Activated naive CD8-positive, alpha-beta T cell treated with anti-CD3 and anti-CD28 coated beads, Interleukin-2, amount 10 ng/mL, durations not matched to agents 7 days and 5 days (primary cell): ENCODE measurements around the gene KCNQ1OT1. TPM values are rescaled to one million over a fixed set of nuclear protein-coding genes. Genes with fewer than 3 reads are reported as not detected.

ENCODE experiments used
- ATAC-seq: fragments of 150-1000 bp; cut with Tn5 transposase; one replicate; pipeline ENCODE4 v1.10.0; 2021; ENCODE audit warnings: low read depth, moderate library complexity
- POLR2A ChIA-PET: fragments of 350-600 bp; sonication (Branson Sonifier 250); formaldehyde crosslinking; loops from one replicate; lab custom pipeline; 2021; ENCODE audit warnings: antibody characterized with exemption; lab: Charles Lee
- DNase-seq: peaks from one replicate; pipeline ENCODE4 v3.0.0; 2021
- H3K27ac Mint-ChIP-seq: one replicate; pipeline ENCODE4 v1.8.0; 2022; ENCODE audit warnings: mild to moderate bottlenecking, mixed read lengths
- H3K27me3 Mint-ChIP-seq: one replicate; pipeline ENCODE4 v1.8.0; 2022; ENCODE audit warnings: mild to moderate bottlenecking, moderate library complexity, mixed read lengths
- H3K36me3 Mint-ChIP-seq: one replicate; pipeline ENCODE4 v1.8.0; 2021; ENCODE audit warnings: mild to moderate bottlenecking, mixed read lengths
- H3K4me1 Mint-ChIP-seq: one replicate; pipeline ENCODE4 v1.8.0; 2021; ENCODE audit warnings: mixed read lengths
- H3K4me3 Mint-ChIP-seq: one replicate; pipeline ENCODE4 v1.8.0; 2022; ENCODE audit warnings: mild to moderate bottlenecking, moderate library complexity, mixed read lengths
- H3K9me3 Mint-ChIP-seq: one replicate; pipeline ENCODE4 v1.8.0; 2021; ENCODE audit warnings: mixed read lengths
- total RNA-seq, 2 experiments: library from RNA; stranded (reverse); gene quantifications; one replicate each; pipeline ENCODE4 v1.2.3, GENCODE V29; 2021

Gene KCNQ1OT1
- total RNA-seq, 2 experiments from 2014 or later, result 0.28 to 0.34 TPM

DNA sequence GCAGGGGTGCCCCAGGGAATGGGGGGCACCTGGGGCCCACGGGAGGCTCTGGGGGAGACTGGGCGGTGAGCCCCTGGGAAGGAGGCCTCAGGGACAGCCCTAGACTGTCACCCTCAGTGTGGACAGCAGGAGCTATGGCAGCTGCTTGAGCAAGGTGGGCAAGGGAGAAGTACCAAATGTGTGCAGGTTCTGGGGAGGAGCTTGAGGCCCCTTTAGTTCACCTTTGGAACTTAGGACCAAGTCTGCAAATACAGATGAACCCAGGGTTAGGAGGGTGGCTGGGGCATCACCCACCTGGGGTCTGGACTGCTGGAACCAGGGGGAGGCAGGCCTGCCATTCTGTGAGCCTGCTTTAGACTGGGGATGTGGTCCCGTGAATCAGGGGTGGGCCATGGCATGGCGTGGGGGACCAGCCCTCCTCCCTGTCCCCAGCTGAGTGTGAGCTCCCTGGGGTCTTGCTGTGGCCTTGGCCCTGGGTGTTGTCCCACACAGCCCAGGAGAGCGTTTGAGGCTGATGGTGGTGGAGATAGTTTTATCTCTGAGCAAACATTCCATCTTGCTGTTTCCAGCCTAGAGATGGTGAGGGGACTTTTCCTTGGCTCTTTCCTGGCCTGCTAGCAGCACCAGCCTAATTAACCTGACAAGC, 132.6 kb downstream of the KCNQ1OT1 start:
- ATAC-seq (no peak), DNase-seq (peak; percentile 21)
- H3K9me3 Mint-ChIP-seq, result no peaks in the 10 kb centered on the region
- H3K4me1 Mint-ChIP-seq, result no peaks in the 10 kb centered on the region
- H3K36me3 Mint-ChIP-seq, result no peaks in the 10 kb centered on the region
- H3K4me3 Mint-ChIP-seq, result no peak overlapping the region
- H3K27ac Mint-ChIP-seq, result no peak overlapping the region
- POLR2A ChIA-PET, result no interaction called here
- no peaks in the 10 kb centered on the region for H3K27me3 Mint-ChIP-seq

DNA sequence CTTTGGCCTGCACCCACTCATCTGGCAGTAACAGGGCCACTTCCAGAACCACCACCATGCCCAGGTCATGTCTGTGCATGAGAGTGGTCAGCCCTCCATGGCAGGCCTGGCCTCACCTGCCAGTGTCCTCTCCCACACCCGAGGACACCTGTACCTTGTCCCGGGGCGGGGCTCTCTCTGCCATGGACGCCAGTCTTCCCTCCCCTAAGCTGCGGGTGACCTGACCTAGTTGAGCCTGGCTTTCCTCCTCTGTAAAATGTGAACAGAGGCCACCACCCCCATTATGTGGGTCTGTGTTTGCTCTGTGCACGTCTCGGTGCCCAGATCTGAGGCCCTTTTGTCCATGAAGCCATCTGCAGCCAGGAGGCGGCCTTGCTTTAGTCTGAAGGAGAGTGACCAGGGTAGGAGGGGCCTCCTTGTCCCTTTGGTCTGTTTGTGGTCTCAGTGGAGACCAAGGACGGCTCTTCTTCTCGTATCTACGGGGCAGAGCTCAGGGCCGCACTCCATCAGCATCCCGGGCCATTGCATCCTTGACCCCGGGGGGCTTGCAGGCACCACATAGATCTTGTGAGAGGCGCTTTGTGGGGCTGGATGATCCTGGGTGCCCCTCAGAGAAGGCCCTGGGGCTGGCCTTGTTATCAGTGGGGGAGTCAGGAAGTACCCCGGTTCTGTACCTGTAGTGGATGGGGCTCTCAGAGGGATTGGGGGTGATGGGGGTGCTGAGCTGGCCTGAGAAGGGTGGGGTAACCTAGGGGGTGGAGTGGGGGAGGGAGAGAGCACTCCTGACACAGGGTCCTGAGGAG, 133.4 kb downstream of the KCNQ1OT1 start:
- no peaks in the 10 kb centered on the region for H3K36me3 Mint-ChIP-seq
- H3K4me3 Mint-ChIP-seq, result no peak overlapping the region
- no peaks in the 10 kb centered on the region for H3K9me3 Mint-ChIP-seq
- H3K27me3 Mint-ChIP-seq, result no peaks in the 10 kb centered on the region
- POLR2A ChIA-PET, result no interaction called here
- no peaks in the 10 kb centered on the region for H3K4me1 Mint-ChIP-seq
- H3K27ac Mint-ChIP-seq, result no peak overlapping the region
- ATAC-seq, result no peak
- peak; percentile 21 for DNase-seq

DNA sequence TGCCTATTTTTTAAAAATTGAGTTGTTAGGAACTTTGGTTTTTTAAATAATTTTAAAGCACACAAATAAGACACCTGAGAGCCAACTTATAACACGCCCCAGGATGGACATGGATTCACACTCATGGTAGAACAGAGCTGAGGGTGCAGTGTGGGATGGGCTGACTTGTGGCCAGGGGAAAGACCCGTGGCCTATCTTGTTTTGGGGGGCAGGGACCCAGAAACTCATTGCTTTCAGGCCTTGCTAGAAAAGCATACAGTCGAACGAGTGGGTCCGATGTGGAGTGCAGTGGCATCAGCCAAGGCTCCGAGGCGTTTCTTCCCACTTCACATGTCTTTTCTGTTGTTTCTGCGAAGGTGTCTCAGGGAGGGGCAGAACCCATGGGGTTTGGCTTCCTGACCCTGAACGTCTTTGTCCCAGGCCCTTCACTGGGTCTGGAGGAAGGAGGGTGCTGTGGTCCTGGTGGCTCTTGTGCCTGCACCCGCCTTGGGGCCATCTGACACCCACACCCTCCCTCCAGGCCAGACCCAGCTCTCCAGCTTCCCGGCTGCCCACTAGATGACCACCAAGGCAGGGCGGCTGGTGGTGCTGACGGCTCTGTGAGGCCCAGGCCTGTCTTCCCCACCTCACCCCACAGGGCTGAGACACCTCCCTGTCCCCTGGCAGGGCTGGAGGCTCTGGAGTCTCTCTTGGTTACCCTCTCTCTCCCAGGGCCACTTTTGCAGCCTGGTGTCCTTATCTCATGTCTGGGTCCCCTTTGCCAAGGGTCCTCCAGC, 134.2 kb downstream of the KCNQ1OT1 start:
- H3K4me3 Mint-ChIP-seq, result no peak overlapping the region
- no peaks in the 10 kb centered on the region for H3K36me3 Mint-ChIP-seq
- ATAC-seq (no peak), DNase-seq (peak; percentile 20)
- H3K27me3 Mint-ChIP-seq, result no peaks in the 10 kb centered on the region
- H3K27ac Mint-ChIP-seq, result no peak overlapping the region
- POLR2A ChIA-PET, result no interaction called here
- H3K9me3 Mint-ChIP-seq, result no peaks in the 10 kb centered on the region
- H3K4me1 Mint-ChIP-seq, result no peaks in the 10 kb centered on the region

DNA sequence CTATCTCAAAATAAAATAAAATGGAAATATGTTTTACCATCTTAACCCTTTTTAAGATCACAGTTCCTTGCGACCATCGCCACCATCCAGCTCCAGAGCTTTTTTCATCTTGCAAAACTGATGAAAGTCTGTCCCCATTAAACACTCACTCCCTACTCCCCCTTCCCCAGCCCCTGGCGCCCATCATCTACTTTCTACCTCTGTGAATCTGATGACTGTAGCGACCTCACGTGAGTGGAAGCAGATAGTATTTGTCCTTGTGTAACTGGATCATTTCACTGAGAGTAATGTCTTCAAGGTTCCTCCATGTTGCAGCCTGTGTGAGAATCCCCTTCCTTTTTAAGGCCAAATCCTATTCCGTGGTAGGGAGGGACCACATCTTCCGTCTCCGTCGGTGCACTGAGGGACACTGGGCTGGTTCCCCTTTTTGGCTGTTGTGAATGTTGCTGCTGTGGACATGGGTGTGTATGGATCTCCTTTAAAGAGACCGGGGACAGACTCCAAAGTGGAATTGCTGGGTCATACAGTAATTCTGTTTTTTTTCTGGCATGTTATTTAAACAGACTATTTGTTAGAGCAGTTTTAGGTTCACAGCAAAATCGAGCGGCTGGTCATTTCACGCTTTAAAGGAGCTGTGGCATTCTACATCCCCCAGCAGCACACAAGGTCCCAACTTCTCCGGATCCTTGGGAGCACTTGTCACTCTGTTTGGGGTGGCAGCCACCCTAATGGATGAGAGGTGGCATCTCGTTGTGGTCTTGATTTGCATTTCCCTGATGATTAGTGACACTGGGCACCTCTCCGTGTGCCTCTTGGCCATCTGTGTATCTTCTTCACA, 135.0 kb downstream of the KCNQ1OT1 start:
- no peaks in the 10 kb centered on the region for H3K36me3 Mint-ChIP-seq
- H3K4me3 Mint-ChIP-seq, result no peak overlapping the region
- DNase-seq (no peak), ATAC-seq (no peak)
- POLR2A ChIA-PET, result no interaction called here
- no peaks in the 10 kb centered on the region for H3K27me3 Mint-ChIP-seq
- no peak overlapping the region for H3K27ac Mint-ChIP-seq
- no peaks in the 10 kb centered on the region for H3K4me1 Mint-ChIP-seq
- no peaks in the 10 kb centered on the region for H3K9me3 Mint-ChIP-seq

DNA sequence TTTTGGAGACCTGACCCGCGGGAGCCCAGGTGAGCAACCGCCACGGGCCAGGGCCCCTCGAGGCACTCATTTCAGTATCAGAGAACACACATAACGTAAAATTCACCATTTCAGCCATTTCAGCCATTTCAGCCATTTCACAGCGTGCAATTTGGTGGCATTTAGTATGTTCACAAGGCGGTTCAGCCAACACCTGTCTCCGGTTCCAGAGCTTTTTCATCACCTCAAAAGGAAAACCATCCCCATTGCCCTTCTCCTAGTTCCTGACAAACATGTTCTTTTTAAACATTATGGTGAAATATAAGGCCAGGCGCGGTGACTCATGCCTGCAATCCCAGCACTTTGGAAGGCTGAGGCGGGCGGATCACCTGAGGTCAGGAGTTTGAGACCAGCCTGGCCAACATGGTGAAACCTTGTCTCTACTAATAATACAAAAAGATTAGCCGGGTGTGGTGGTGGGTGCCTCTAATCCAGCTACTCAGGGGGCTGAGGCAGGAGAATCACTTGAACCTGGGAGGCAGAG, 135.7 kb downstream of the KCNQ1OT1 start:
- H3K4me1 Mint-ChIP-seq, result no peaks in the 10 kb centered on the region
- H3K36me3 Mint-ChIP-seq, result no peaks in the 10 kb centered on the region
- no peaks in the 10 kb centered on the region for H3K9me3 Mint-ChIP-seq
- no peaks in the 10 kb centered on the region for H3K27me3 Mint-ChIP-seq
- H3K27ac Mint-ChIP-seq, result no peak overlapping the region
- no peak for DNase-seq
- ATAC-seq, result no peak
- POLR2A ChIA-PET, result no interaction called here
- H3K4me3 Mint-ChIP-seq, result no peak overlapping the region

DNA sequence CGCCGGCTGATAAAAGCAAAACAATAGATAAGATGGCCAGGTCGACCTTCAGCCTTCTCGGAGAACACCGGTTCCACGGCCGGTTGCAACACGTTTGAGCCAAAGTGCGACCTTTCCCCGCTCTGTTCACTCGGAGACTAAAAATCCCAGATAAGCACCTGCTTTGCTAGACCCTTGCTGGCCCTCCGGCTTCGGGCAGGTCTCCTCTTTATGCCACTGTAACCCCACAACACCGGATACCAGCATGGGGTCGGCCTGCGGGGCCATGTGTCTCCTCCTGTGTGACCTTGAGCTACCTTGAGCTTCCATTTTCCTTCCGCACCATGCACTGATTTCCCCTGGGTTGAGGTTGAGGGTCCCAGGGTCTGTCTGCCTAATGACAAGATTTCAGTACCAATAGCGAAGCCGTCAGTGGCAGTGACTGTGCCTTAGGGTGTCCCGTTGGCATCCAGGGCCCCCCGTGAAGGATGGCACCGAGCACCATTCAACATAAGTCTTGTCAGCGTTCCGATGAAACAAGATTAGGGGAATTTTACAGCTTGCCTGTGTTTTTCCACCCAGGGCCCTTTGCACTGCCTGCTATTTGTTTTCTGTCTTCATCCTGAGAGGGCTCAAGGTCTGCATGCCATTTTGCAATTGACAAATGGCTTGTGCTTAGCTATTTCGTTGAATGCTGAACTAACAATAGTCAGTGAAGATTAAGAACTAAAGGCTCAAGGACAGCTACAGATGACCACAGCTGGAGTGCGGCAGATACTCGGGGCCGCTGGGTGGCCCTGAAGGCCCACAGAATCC, 136.4 kb downstream of the KCNQ1OT1 start:
- Mint-ChIP-seq H3K4me1 (no peaks in the 10 kb centered on the region), H3K36me3 (no peaks in the 10 kb centered on the region), H3K27ac (no peak overlapping the region), H3K9me3 (no peaks in the 10 kb centered on the region), H3K4me3 (no peak overlapping the region), H3K27me3 (no peaks in the 10 kb centered on the region)
- no peak for ATAC-seq
- POLR2A ChIA-PET, result no interaction called here
- DNase-seq, result peak; percentile 15

DNA sequence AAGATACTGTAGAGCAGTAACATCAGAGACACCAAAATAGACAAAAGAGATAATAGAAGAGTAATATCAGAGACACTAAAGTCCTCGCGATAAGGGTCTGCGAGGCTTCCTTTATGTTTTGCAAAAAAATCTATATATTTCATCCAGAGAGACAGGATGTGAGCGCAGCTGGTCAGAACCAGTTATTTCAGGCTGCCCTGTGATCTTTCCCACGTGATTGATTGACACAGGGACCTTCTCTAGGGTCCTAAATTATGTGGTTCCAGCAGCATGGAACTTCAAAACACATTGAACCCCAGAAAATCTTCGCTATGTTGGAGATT, 136.9 kb downstream of the KCNQ1OT1 start:
- Mint-ChIP-seq H3K36me3 (no peaks in the 10 kb centered on the region), H3K4me1 (no peaks in the 10 kb centered on the region), H3K4me3 (no peak overlapping the region), H3K27me3 (no peaks in the 10 kb centered on the region), H3K27ac (no peak overlapping the region), H3K9me3 (no peaks in the 10 kb centered on the region)
- POLR2A ChIA-PET, result no interaction called here
- DNase-seq (no peak), ATAC-seq (no peak)

DNA sequence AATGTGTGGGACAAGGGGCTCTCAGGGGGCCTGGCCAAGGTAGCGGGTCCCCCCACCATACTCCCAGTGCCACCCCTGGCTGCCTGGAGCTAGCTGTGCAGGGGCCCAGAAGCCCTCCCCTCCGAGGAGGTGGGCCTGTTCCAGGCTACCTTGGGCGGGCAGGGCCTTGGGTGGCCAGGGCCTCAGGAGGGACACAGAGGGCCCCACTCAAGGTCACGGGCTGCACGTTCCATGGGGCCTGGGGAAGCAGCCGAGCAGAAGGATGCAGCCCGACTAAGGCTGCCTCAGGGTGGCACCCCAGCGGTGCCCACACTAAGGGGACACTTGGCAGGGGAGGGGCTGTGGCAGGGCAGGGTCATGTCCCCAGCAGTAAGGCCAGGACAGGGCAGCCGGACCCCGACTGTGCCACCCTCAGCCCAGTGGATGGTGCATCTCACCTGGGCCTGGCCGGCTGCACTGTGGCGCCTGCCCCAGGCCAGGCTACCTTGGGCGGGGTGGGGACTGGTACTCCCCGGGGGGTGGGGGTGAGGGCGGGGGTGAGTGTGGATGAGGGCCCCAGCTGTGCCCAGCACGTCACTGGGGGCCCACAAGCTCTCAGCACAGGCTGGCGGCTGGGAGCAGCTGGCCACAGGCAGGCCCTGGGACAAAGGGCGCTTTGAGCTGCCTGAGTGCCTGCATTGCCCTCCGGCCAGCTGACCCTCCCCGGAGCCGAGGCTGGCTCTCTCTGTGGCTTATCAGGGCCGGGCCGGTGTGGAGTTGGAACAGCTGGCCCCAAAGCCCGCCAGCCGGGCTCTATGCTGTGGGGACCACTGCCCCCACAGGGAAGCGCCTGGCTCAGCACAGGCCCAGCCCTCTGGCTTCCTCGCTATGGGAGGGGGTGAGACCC, 137.9 kb downstream of the KCNQ1OT1 start:
- Mint-ChIP-seq H3K27ac (no peak overlapping the region), H3K9me3 (no peaks in the 10 kb centered on the region)

DNA sequence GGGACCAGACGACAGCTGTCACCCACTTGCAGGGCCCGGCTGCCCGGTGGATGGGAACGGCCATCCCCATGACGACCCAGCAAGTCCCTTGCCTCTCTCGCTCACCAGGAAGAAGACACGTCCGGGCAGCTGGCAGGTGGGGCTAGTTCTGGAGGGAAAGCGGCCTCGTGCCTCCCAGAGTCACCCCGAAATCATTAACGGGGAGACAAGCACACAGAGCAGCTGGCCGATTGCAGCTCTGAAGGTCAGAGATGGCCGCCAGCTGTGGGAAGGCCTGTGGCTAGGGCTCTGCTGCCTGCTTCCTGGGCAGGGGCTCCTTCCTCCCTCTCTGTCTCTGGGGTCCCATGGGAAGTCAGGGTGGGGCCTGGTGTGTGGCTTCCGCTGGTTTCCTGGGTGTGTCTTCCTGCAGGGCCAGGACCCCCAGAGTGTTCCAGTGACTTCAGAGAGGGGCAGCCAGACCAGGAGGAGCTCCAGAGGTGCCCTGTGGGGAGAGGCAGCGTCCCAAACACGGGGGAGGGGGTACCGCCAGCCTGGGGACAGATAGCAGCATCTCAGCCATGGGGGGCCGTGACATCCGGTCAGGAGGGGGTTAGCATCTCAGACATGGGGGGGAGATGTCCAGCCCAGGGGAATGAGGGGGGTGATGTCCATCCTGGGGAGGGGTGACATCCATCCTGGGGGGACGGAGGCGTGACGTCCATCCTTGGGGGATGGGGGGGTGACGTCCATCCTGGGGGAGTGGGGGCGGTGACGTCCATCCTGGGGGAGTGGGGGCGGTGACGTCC, 140.1 kb downstream of the KCNQ1OT1 start:
- no peak overlapping the region for H3K4me3 Mint-ChIP-seq
- no peaks in the 10 kb centered on the region for H3K9me3 Mint-ChIP-seq
- POLR2A ChIA-PET, result no interaction called here
- H3K36me3 Mint-ChIP-seq, result no peaks in the 10 kb centered on the region
- ATAC-seq (no peak), DNase-seq (peak; percentile 28)
- no peak overlapping the region for H3K27ac Mint-ChIP-seq
- H3K27me3 Mint-ChIP-seq, result no peaks in the 10 kb centered on the region
- no peaks in the 10 kb centered on the region for H3K4me1 Mint-ChIP-seq

More for the DNA sequence above, 137.9 kb downstream of the KCNQ1OT1 start:
- Mint-ChIP-seq H3K27me3 (no peaks in the 10 kb centered on the region), H3K36me3 (no peaks in the 10 kb centered on the region), H3K4me3 (no peak overlapping the region), H3K4me1 (no peaks in the 10 kb centered on the region)
- DNase-seq (peak; percentile 24), ATAC-seq (no peak)
- POLR2A ChIA-PET, result no interaction called here

DNA sequence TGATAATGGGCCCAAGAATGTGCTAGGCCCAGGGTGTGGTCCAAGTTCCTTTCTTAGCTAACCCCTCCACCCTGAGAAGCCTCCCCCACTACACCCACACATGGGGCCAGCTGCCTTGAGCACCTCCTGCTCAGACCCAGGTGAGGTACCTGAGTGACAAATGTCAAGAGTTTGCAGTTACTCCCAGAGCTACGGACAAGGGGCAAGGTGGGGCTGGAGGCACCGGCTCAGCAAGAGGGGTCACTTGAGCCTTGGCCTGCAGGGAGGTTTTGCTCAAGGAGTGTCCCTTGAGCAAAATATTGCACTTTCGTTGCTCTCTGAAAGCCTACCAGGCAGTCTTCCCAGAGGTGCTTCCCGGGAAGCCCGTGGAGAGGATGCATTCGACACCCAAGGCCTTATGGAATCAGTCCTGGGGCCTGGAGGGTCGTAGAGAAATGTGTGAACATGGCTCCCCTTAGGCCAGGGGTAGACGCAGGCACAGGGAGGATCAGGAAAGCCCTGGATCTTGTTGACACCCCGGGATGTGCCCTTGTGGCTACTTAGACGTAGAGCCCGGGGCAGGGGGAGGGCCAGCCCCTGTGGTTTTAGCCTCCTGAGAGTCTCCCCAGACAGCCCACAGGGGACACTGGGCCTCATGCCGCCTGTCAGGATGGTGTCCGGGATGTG, 140.8 kb downstream of the KCNQ1OT1 start:
- Mint-ChIP-seq H3K9me3 (no peaks in the 10 kb centered on the region), H3K27ac (no peak overlapping the region), H3K27me3 (no peaks in the 10 kb centered on the region), H3K4me1 (no peaks in the 10 kb centered on the region), H3K4me3 (no peak overlapping the region), H3K36me3 (no peaks in the 10 kb centered on the region)
- DNase-seq, result no peak
- no peak for ATAC-seq
- POLR2A ChIA-PET, result no interaction called here

DNA sequence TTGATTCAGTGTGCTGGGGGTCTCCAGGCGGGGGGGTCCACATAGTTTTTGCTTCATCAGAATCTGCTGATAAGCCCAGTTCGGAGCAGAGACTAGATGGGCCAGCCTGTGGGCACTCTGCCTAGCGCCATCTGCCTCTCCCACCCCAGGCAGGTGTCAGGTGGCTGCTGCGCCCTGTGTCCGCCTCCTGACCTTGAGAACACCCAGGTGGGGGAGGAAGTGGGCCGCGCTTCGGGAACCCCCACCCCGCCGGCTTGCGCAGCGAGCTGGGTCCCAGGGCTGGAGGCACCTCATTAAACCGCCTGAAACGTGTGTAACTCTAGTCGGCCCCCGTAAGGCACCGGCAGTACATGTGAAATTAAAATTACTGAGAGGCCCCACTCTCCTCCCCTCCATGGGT, 141.4 kb downstream of the KCNQ1OT1 start:
- no peak overlapping the region for H3K27ac Mint-ChIP-seq
- H3K36me3 Mint-ChIP-seq, result no peaks in the 10 kb centered on the region
- DNase-seq (no peak), ATAC-seq (no peak)
- no peaks in the 10 kb centered on the region for H3K27me3 Mint-ChIP-seq
- no peak overlapping the region for H3K4me3 Mint-ChIP-seq
- no peaks in the 10 kb centered on the region for H3K4me1 Mint-ChIP-seq
- no peaks in the 10 kb centered on the region for H3K9me3 Mint-ChIP-seq
- POLR2A ChIA-PET, result no interaction called here
